Lung (tissue), 12 donors: ENCODE data around the gene MEGF10. TPM values are rescaled to one million over a fixed set of nuclear protein-coding genes. Genes with fewer than 3 reads are reported as not detected.

Experiments
- ATAC-seq: fragments of 200-7000 bp; cut with Tn5 transposase; one replicate; pipeline ENCODE4 v1.9.1; 2020; ENCODE audit warnings: moderate number of reproducible peaks; ENCODE audit not compliant: insufficient read depth, low FRiP score
- DNase-seq, 3 donors: peaks; one replicate each; pipeline ENCODE4 v3.0.0-alpha.2; 2013 to 2017
- H3K27ac ChIP-seq, 2 donors: one replicate each; pipeline ENCODE4 v1.5.1; 2013; ENCODE audit warnings: mild to moderate bottlenecking in 2 of 2, moderate library complexity in 2 of 2, control low read depth in 1 of 2, inconsistent platforms in 1 of 2, low read depth in 1 of 2, low read length in 1 of 2
- H3K27me3 ChIP-seq, 3 donors: one replicate each; pipeline ENCODE4 v1.5.1; 2013; ENCODE audit warnings: low read length in 2 of 3; ENCODE audit not compliant: control insufficient read depth in 3 of 3, insufficient read depth in 3 of 3
- H3K36me3 ChIP-seq, 4 donors: one replicate each; pipeline ENCODE4 v1.5.1; 2013; ENCODE audit warnings: low read length in 4 of 4, mild to moderate bottlenecking in 1 of 4, moderate library complexity in 1 of 4; ENCODE audit not compliant: control insufficient read depth in 4 of 4, insufficient read depth in 4 of 4
- H3K4me1 ChIP-seq, 5 donors: one replicate each; pipeline ENCODE4 v1.5.1; 2013; ENCODE audit warnings: low read length in 5 of 5, mild to moderate bottlenecking in 2 of 5, moderate library complexity in 1 of 5; ENCODE audit not compliant: control insufficient read depth in 5 of 5, insufficient read depth in 5 of 5
- H3K4me3 ChIP-seq: one replicate; pipeline ENCODE4 v1.5.1; 2013; ENCODE audit warnings: mild to moderate bottlenecking, control low read depth, moderate library complexity
- H3K9ac ChIP-seq, 2 donors: one replicate each; pipeline ENCODE4 v1.5.1; 2013; ENCODE audit warnings: low read length in 2 of 2, control low read depth in 1 of 2; ENCODE audit not compliant: insufficient read depth in 1 of 2
- H3K9me3 ChIP-seq, 4 donors: one replicate each; pipeline ENCODE4 v1.5.1; 2013; ENCODE audit warnings: low read length in 3 of 4, mild to moderate bottlenecking in 1 of 4, moderate library complexity in 1 of 4; ENCODE audit not compliant: control insufficient read depth in 4 of 4, insufficient read depth in 3 of 4
- CTCF ChIP-seq: IDR thresholded peaks from 2 replicates; pipeline ENCODE4 v1.5.1; 2012; ENCODE audit warnings: mild to moderate bottlenecking; ENCODE audit errors: control extremely low read depth, extremely low read depth
- WGBS, 2 donors: extraction: QIAGEN DNeasy Blood & Tissue Kit; methylation state at CpG; one replicate each; pipeline ENCODE4 v1.1.7; 2013; 5-methylcytosine and 5-hydroxymethylcytosine counted together
- polyA plus RNA-seq, 2 donors: library from polyadenylated mRNA; stranded (reverse); fragments of 200-250 nt; gene quantifications; one replicate each; pipeline ENCODE4 v1.2.1, GENCODE V29; 2013
- total RNA-seq, 2 donors: library from RNA; depleted of rRNA in 1 of 2; stranded (reverse); fragments of >200 nt in 1 of 2; gene quantifications; one replicate each; pipeline ENCODE4 v1.2.1, GENCODE V29; 2014 to 2021
- donor health status: control.
- donor health status: control.
- donor health status: Bipolar disorder and iron deficiency.
- donor health status: healthy.
- donor health status: DM: yes; HTN: yes; CAD: no.

The MEGF10 gene
- total and polyA plus RNA-seq, 4 donors = 0.02 to 0.82 (median 0.12) TPM

GRCh38 chr5:127340606-127341005 is 50.0 kb downstream of the MEGF10 start:
- TF ChIP-seq CTCF = no peak
- H3K4me1 ChIP-seq = no peaks in the 10 kb centered on the region
- no peaks in the 10 kb centered on the region for H3K36me3 ChIP-seq
- no peaks in the 10 kb centered on the region for H3K9me3 ChIP-seq
- H3K9ac ChIP-seq = no peak overlapping the region
- no peak for ATAC-seq
- WGBS, 2 donors = 96 to 97% methylated on average over 4 of the region's 4 CpGs
- H3K27ac ChIP-seq = no peak overlapping the region
- no peak for DNase-seq
- H3K4me3 ChIP-seq = no peak overlapping the region
- no peaks in the 10 kb centered on the region for H3K27me3 ChIP-seq

GRCh38 chr5:127342364-127342763 is 51.8 kb downstream of the MEGF10 start:
- Histone ChIP-seq H3K9ac (no peak overlapping the region), H3K9me3 (no peaks in the 10 kb centered on the region), H3K27me3 (no peaks in the 10 kb centered on the region), H3K4me1 (no peaks in the 10 kb centered on the region), H3K4me3 (no peak overlapping the region), H3K27ac (no peak overlapping the region), H3K36me3 (no peaks in the 10 kb centered on the region)
- TF ChIP-seq CTCF = no peak
- 84 to 94% methylated on average over 3 of the region's 3 CpGs for WGBS, 2 donors
- no peak for DNase-seq
- ATAC-seq = no peak

DNA sequence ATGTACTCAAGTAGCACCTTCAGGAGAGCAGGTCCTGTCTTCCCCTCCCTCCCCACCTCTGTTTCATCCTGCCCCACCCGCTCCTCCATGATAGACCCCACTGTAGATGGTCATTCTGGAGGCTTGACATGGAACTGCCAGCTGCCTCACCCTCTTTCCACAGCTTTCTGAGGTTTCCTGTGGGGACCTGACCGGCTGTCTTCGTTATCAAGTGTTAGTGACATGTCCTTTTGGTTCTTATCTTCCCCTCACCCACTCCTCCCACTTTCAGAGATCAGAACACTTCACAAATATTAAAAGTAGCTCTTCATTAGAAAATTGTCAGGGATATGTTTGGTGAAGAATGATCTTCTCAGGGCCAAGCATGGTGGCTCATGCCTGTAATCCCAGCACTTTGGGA is 52.7 kb downstream of the MEGF10 start:
- H3K9ac ChIP-seq = no peak overlapping the region
- H3K4me1 ChIP-seq = no peaks in the 10 kb centered on the region
- no peak overlapping the region for H3K27ac ChIP-seq
- 79 to 87% methylated on average over 3 of the region's 3 CpGs for WGBS, 2 donors
- no peak for ATAC-seq
- TF ChIP-seq CTCF = no peak
- H3K9me3 ChIP-seq = no peaks in the 10 kb centered on the region
- no peak for DNase-seq
- no peaks in the 10 kb centered on the region for H3K36me3 ChIP-seq
- no peaks in the 10 kb centered on the region for H3K27me3 ChIP-seq
- H3K4me3 ChIP-seq = no peak overlapping the region

- Histone ChIP-seq H3K4me3 (no peak overlapping the region), H3K9me3 (no peaks in the 10 kb centered on the region), H3K36me3 (no peaks in the 10 kb centered on the region), H3K27ac (no peak overlapping the region), H3K9ac (no peak overlapping the region), H3K4me1 (no peaks in the 10 kb centered on the region), H3K27me3 (no peaks in the 10 kb centered on the region)
- no peak for DNase-seq
- WGBS, 2 donors = 32 to 43% methylated on average over 1 of the region's 1 CpG
- no peak for TF ChIP-seq CTCF
- no peak for ATAC-seq
Measured at GRCh38 chr5:127343866-127344265, 53.3 kb downstream of the MEGF10 start.
